Raji (cell line): ENCODE results near the gene KRTAP5-1.

ENCODE experiments used
- POLR2A ChIP-seq: IDR thresholded peaks from 2 replicates; pipeline ENCODE4 v1.6.1; 2011; ENCODE audit warnings: low read depth, low read length, control low read depth; ENCODE audit not compliant: insufficient read depth

KRTAP5-1 gene

DNA sequence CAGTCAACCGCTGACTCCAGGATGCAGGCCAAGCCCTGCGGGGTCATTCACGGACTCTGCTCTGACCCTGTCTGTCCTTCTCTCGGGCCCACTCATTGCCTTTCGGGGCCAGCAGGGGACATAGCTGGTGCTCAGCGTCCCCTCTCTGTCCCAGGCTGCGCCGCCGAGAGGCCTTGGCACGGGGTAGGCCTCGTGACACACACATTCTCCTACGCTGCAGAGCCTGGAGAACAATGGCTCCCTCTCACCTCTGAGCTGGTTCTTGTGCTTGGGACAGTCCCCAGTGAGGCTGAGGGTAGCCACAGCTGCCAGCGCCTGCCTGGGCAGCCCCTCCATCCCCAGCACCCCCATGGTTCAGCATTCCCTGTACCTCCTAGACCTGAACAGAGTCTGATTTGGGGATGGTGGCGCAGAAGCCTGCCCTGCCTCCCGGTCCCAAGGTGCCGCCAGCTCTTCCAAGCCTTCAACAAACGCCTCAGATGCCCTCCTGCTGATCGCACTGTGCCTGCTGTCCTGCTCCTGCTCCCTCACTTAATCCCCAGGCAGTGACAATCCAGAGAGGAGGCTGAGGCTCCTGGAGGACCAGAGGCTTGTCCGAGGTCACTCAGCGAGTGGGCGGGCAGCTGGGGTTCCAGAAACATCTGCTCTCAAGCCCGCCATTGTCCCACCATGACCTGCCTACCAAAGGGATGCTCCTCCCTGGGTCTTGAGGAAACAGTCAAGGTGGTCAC, 43.4 kb downstream of the KRTAP5-1 start:
- TF ChIP-seq POLR2A, result no peak

DNA sequence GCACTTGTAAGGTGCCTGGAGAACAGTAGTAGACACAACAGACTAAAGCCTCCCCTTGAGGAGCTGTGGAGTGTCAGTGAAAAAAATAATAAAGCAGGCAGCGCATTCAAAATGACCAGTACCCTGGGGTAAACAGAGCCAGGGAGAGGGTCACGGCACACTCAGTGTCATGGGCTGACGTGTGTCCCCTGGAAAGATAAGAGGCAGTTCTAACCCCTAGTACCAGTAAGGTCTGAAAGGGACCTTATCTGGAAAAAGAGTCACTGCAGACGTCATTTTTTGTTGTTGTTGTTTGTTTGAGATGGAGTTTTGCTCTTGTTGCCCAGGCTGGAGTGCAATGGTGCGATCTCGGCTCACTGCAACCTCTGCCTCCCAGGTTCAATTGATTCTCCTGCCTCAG, 45.0 kb downstream of the KRTAP5-1 start:
- TF ChIP-seq POLR2A, result no peak

- TF ChIP-seq POLR2A, result no peak
These were observed 46.9 kb downstream of the KRTAP5-1 start for GRCh38 chr11:1538153-1538552.

DNA sequence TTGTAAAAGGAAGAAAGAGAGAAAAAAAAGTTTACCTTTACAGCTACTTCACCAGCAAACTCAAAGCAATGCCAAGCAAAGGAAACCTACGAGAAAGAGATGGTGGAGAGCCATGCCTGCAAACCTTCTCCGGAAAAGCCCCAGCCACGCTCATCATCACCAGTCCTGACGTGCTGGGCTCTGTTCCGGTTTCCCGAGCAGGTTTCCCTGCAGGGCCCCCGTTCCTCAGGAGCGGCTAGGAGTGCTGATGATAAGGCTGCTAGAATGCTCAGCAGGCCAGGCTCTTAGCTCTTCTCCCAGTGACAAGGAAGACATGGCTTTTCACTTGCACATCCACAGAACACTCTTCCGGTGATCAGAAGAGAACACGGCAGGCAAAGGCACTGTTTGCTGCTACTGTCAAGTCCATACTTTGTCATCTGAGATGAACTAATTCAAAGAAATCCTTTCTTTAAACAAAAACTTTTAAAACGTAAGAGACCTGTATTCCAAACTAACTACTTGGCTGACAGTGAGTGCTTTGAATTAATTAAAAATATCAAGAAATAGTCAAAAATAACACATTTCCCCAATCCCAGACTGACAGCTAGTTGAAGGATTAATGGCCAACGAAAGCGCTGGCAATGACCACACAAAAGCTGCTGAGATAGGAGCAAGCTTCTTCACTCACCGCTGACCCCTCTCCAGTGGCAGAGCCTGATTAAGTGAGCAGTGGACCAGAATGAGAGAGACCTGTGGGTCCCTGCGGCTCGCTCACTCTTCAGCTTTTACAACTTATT, 48.8 kb downstream of the KRTAP5-1 start:
- no peak for TF ChIP-seq POLR2A

GRCh38 chr11:1534682-1535081, 50.4 kb downstream of the KRTAP5-1 start:
- no peak for TF ChIP-seq POLR2A
